PC-3 (cell line): Measurements from ENCODE around the gene EPHB1.

Source experiments
- EZH2 ChIP-seq: fragments of 300-600 bp; sonication (generic); IDR thresholded peaks from one replicate; pipeline ENCODE4 v1.6.1; 2017; ENCODE audit warnings: antibody characterized with exemption, mild to moderate bottlenecking, low read length; ENCODE audit not compliant: unreplicated experiment
- EZH2phosphoT487 ChIP-seq: fragments of 300-600 bp; sonication (generic); IDR thresholded peaks from 2 replicates; pipeline ENCODE4 v1.6.1; 2018; ENCODE audit warnings: mild to moderate bottlenecking, antibody characterized with exemption, low read length, borderline replicate concordance
- TF ChIP-seq, protein P1 (sequence below): fragments of 300-600 bp; sonication (generic); conservative IDR thresholded peaks from 2 replicates; pipeline ENCODE4 v1.5.1; 2017; ENCODE audit warnings: antibody characterized with exemption, low read depth, mild to moderate bottlenecking, low read length

DNA sequence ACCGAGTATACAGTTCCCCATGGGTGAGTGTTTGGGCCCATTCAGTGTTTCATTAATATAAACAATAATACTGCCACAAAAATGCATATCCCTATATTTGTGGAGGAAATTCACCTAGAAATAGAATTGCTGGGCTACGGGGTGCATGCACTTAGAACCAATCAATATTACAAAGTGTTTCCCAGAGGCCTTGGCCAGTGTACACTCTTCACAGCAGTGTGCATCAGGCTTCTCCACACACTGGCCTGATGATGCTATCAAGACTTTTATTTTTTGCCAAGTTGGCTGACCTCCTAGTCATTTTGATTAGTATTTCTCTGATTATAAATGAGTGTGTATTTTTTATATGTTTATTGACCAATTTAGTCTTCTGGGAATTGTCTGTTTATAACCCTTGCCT is 323.7 kb downstream of the EPHB1 start:
- TF ChIP-seq, protein P1, sequence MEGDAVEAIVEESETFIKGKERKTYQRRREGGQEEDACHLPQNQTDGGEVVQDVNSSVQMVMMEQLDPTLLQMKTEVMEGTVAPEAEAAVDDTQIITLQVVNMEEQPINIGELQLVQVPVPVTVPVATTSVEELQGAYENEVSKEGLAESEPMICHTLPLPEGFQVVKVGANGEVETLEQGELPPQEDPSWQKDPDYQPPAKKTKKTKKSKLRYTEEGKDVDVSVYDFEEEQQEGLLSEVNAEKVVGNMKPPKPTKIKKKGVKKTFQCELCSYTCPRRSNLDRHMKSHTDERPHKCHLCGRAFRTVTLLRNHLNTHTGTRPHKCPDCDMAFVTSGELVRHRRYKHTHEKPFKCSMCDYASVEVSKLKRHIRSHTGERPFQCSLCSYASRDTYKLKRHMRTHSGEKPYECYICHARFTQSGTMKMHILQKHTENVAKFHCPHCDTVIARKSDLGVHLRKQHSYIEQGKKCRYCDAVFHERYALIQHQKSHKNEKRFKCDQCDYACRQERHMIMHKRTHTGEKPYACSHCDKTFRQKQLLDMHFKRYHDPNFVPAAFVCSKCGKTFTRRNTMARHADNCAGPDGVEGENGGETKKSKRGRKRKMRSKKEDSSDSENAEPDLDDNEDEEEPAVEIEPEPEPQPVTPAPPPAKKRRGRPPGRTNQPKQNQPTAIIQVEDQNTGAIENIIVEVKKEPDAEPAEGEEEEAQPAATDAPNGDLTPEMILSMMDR = no peak
- TF ChIP-seq EZH2phosphoT487 (no peak), EZH2 (no peak)
